Fibroblast of lung (primary cell): ENCODE measurements around the gene TNK2. TPM values are rescaled to one million over a fixed set of nuclear protein-coding genes. Genes with fewer than 3 reads are reported as not detected.

Experiments used
- DNase-seq, 2 donors: peaks; one replicate each; pipeline versions ENCODE4 v3.0.0 to v3.0.0-alpha.2; 2010; ENCODE audit warnings: low read depth in 2 of 2
- H2AFZ ChIP-seq: 2 replicates; pipeline ENCODE4 v1.5.1; 2012; ENCODE audit warnings: low read length, control low read depth, inconsistent platforms
- H3K27ac ChIP-seq: 2 replicates; pipeline ENCODE4 v1.5.1; 2011; ENCODE audit warnings: low read length, control low read depth; ENCODE audit not compliant: insufficient read depth
- H3K27me3 ChIP-seq: 2 replicates; pipeline ENCODE4 v1.5.1; 2011; ENCODE audit warnings: mild to moderate bottlenecking, low read length; ENCODE audit not compliant: control insufficient read depth, insufficient read depth
- H3K36me3 ChIP-seq: 2 replicates; pipeline ENCODE4 v1.5.1; 2011; ENCODE audit warnings: low read length; ENCODE audit not compliant: control insufficient read depth, insufficient read depth
- H3K4me1 ChIP-seq: 2 replicates; pipeline ENCODE4 v1.5.1; 2011; ENCODE audit warnings: low read length; ENCODE audit not compliant: control insufficient read depth, insufficient read depth; ENCODE audit errors: extremely low read depth
- H3K4me2 ChIP-seq: 2 replicates; pipeline ENCODE4 v1.5.1; 2011; ENCODE audit warnings: low read length, control low read depth; ENCODE audit not compliant: insufficient read depth; ENCODE audit errors: extremely low read depth
- H3K4me3 ChIP-seq, 4 experiments: fragments of 200-600 bp in 1 of 4; sonication (generic) in 1 of 4; replicated peaks in 1 of 4; 2 replicates each; pipeline ENCODE4 v1.5.1; 2011 to 2016; ENCODE audit warnings: low read length in 4 of 4, low read depth in 3 of 4, mild to moderate bottlenecking in 3 of 4, control low read depth in 2 of 4, inconsistent platforms in 1 of 4, mixed read lengths in 1 of 4; ENCODE audit not compliant: insufficient read depth in 1 of 4; ENCODE audit errors: control extremely low read depth in 1 of 4
- H3K79me2 ChIP-seq: 2 replicates; pipeline ENCODE4 v1.5.1; 2012; ENCODE audit warnings: mild to moderate bottlenecking, low read length, inconsistent platforms; ENCODE audit not compliant: control insufficient read depth, insufficient read depth
- H3K9ac ChIP-seq: 2 replicates; pipeline ENCODE4 v1.5.1; 2011; ENCODE audit warnings: mild to moderate bottlenecking, low read length, control low read depth; ENCODE audit not compliant: insufficient read depth
- H3K9me3 ChIP-seq: 2 replicates; pipeline ENCODE4 v1.5.1; 2012; ENCODE audit warnings: low read depth, low read length; ENCODE audit not compliant: control insufficient read depth, insufficient read depth
- H4K20me1 ChIP-seq: 2 replicates; pipeline ENCODE4 v1.5.1; 2011; ENCODE audit warnings: low read length; ENCODE audit not compliant: control insufficient read depth, insufficient read depth; ENCODE audit errors: extremely low read depth
- EZH2 ChIP-seq: IDR thresholded peaks from 2 replicates; pipeline ENCODE4 v1.5.1; 2012; ENCODE audit warnings: low read length, control low read depth, mild to moderate bottlenecking; ENCODE audit errors: missing control alignments
- polyA plus RNA-seq, 2 donors: library from polyadenylated mRNA; depleted of rRNA in 1 of 2; stranded (reverse) in 1 of 2; unstranded in 1 of 2; fragments of >200 nt; gene quantifications; 2 replicates each; pipeline ENCODE4 v1.2.1, GENCODE V29; 2011 to 2012; ENCODE audit warnings: missing spikeins in 1 of 2
- total RNA-seq: library from RNA; depleted of rRNA; stranded (reverse); fragments of >200 nt; gene quantifications from 2 replicates; pipeline ENCODE4 v1.2.1, GENCODE V29; 2014
- TF ChIP-seq, protein P1 (sequence below), 2 donors: IDR thresholded peaks in 1 of 2; conservative IDR thresholded peaks in 1 of 2; 1 replicate in 1 of 2; 2 replicates in 1 of 2; pipeline ENCODE4 v1.5.1; 2011 to 2012; ENCODE audit warnings: low read length in 2 of 2, control low read depth in 1 of 2, inconsistent platforms in 1 of 2, low read depth in 1 of 2, mild to moderate bottlenecking in 1 of 2

The TNK2 gene
- total and polyA plus RNA-seq, 2 donors (not counting 1 experiment from before 2014, with no cell fraction given) = 2.5 to 10.7 TPM

DNA sequence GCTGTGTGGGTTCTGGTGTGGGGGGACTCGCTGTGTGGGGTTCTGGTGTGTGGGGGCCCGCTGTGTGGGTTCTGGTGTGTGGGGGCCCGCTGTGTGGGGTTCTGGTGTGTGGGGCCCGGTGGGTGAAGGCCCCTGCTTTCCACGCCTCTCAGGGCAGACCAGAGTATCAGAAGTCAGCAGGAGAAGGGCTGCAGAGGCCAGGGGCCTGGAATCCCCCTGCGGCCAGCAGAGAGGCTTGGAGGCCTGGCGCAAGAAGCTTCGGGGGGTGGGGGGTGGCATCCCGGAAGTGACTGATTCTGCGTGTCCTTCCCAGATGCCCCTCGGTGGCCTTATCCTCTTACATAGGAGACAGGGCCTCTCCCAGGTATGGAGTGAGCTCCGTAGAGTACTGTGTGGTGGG is 37.4 kb downstream of the TNK2 start:
- Histone ChIP-seq H3K9me3 (no peaks in the 10 kb centered on the region), H3K4me3 (no peak overlapping the region), H3K4me1 (no peaks in the 10 kb centered on the region), H2AFZ (no peak overlapping the region), H3K79me2 (no peaks in the 10 kb centered on the region), H4K20me1 (no peaks in the 10 kb centered on the region), H3K4me2 (no peak overlapping the region), H3K27me3 (no peaks in the 10 kb centered on the region), H3K27ac (no peak overlapping the region), H3K36me3 (peaks cover 15% of the 10 kb centered on the region), H3K9ac (no peak overlapping the region)
- DNase-seq = no peak
- TF ChIP-seq, protein P1, sequence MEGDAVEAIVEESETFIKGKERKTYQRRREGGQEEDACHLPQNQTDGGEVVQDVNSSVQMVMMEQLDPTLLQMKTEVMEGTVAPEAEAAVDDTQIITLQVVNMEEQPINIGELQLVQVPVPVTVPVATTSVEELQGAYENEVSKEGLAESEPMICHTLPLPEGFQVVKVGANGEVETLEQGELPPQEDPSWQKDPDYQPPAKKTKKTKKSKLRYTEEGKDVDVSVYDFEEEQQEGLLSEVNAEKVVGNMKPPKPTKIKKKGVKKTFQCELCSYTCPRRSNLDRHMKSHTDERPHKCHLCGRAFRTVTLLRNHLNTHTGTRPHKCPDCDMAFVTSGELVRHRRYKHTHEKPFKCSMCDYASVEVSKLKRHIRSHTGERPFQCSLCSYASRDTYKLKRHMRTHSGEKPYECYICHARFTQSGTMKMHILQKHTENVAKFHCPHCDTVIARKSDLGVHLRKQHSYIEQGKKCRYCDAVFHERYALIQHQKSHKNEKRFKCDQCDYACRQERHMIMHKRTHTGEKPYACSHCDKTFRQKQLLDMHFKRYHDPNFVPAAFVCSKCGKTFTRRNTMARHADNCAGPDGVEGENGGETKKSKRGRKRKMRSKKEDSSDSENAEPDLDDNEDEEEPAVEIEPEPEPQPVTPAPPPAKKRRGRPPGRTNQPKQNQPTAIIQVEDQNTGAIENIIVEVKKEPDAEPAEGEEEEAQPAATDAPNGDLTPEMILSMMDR (conservative IDR thresholded peaks at IDR 0.05 in 1 of 2, IDR thresholded peaks at IDR 0.05 in 1 of 2; ENCODE audit: low read depth in 1 of 2, low read length in 2 of 2) = no peak
- no peak for TF ChIP-seq EZH2

DNA sequence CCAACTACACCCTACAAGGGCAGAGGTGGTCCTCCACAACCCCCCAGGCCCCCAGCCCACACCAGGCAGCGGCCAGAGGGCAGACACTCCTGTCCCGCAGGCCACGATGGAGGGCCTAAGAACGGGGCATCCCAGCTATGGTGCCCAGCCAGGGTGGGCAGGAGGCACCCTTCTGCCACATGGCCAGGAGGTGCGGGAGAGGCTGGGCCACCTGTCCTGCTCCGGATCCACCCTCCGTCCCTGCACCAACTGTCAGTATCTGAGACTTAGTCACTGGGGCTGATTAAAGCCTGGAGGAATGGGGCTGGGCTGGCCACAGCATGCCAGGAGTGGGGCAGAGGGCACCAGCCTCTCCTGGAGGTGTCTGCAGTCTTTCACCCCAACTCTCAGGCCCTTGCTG is 37.9 kb downstream of the TNK2 start:
- H3K9ac ChIP-seq = no peak overlapping the region
- H3K27ac ChIP-seq = no peak overlapping the region
- H4K20me1 ChIP-seq = no peaks in the 10 kb centered on the region
- no peak overlapping the region for H2AFZ ChIP-seq
- DNase-seq = no peak
- H3K9me3 ChIP-seq = no peaks in the 10 kb centered on the region
- no peak overlapping the region for H3K4me3 ChIP-seq
- H3K27me3 ChIP-seq = no peaks in the 10 kb centered on the region
- H3K4me2 ChIP-seq = no peak overlapping the region
- no peaks in the 10 kb centered on the region for H3K4me1 ChIP-seq
- no peaks in the 10 kb centered on the region for H3K79me2 ChIP-seq
- peaks cover 15% of the 10 kb centered on the region for H3K36me3 ChIP-seq
- no peak for TF ChIP-seq EZH2
- TF ChIP-seq, protein P1 (conservative IDR thresholded peaks at IDR 0.05 in 1 of 2, IDR thresholded peaks at IDR 0.05 in 1 of 2; ENCODE audit: low read depth in 1 of 2, low read length in 2 of 2) = no peak

GRCh38 chr3:195869413-195870001 is 38.8 kb downstream of the TNK2 start:
- H3K4me1 ChIP-seq = no peaks in the 10 kb centered on the region
- H3K4me2 ChIP-seq = no peak overlapping the region
- H3K9ac ChIP-seq = no peak overlapping the region
- TF ChIP-seq, protein P1 (conservative IDR thresholded peaks at IDR 0.05 in 1 of 2, IDR thresholded peaks at IDR 0.05 in 1 of 2; ENCODE audit: low read depth in 1 of 2, low read length in 2 of 2) = no peak
- no peak for TF ChIP-seq EZH2
- H3K27me3 ChIP-seq = no peaks in the 10 kb centered on the region
- DNase-seq = no peak
- no peaks in the 10 kb centered on the region for H4K20me1 ChIP-seq
- no peaks in the 10 kb centered on the region for H3K79me2 ChIP-seq
- H2AFZ ChIP-seq = no peak overlapping the region
- no peaks in the 10 kb centered on the region for H3K9me3 ChIP-seq
- no peak overlapping the region for H3K27ac ChIP-seq
- no peak overlapping the region for H3K4me3 ChIP-seq
- peaks cover 14% of the 10 kb centered on the region for H3K36me3 ChIP-seq
